Heart left ventricle (tissue), 13 donors: ENCODE results near the gene LDLRAD1.
"Not testable (repeated sequence)": the region's sequence is repeated elsewhere in the genome, so short reads cannot be mapped to it uniquely, and the experiment has no call there.

Experiments
- POLR2A ChIP-seq, 2 donors: fragments of 450-650 bp; IDR thresholded peaks; one replicate each; pipeline ENCODE4 v1.6.1; 2017; ENCODE audit warnings: antibody characterized with exemption in 2 of 2, mild to moderate bottlenecking in 2 of 2, moderate library complexity in 2 of 2
- TF ChIP-seq, protein P1 (sequence below), 12 donors: fragments of 200-600 bp; sonication (generic) in 4 of 12; IDR thresholded peaks; one replicate each; pipeline versions ENCODE4 v1.5.0 to v1.8.0; 2018 to 2022; ENCODE audit warnings: antibody characterized with exemption in 12 of 12, mild to moderate bottlenecking in 5 of 12
- donor health status: ischemic (EF 13 %, LVEDD 7.1; RV severe dilation, severe dysfunction).
- donor health status: DM: no; HTN: yes; CAD: no.
- donor health status: DM: no; HTN: no; CAD: no.
- donor health status: ischemic (EF 25% LVEDD 6.9; RV normal size, moderate dysfunction).
- donor health status: ischemic (EF 25% LVEDD 5.7; RV mildly dilated, moderate dysfunction).
- donor health status: ischemic (EF 35%, LVEDD 5.7; RV mildly dilated, moderate dysfunction).
- donor health status: nonischemic (EF 11% LVEDD 7.7; RV severe dilation, severe dysfunction).
- donor health status: DM: yes; HTN: yes; CAD: no.
- donor health status: PGD.
- donor health status: ischemic (EF 29% LVEDD 5.4; RV normal size, mild dysfunction).
- donor health status: nonischemic (EF 23%, LVEDD 6.1; RV moderate dilation, normal function).

GRCh38 chr1:54024811-54025210, 6.8 kb upstream of the LDLRAD1 start:
- TF ChIP-seq, protein P1, sequence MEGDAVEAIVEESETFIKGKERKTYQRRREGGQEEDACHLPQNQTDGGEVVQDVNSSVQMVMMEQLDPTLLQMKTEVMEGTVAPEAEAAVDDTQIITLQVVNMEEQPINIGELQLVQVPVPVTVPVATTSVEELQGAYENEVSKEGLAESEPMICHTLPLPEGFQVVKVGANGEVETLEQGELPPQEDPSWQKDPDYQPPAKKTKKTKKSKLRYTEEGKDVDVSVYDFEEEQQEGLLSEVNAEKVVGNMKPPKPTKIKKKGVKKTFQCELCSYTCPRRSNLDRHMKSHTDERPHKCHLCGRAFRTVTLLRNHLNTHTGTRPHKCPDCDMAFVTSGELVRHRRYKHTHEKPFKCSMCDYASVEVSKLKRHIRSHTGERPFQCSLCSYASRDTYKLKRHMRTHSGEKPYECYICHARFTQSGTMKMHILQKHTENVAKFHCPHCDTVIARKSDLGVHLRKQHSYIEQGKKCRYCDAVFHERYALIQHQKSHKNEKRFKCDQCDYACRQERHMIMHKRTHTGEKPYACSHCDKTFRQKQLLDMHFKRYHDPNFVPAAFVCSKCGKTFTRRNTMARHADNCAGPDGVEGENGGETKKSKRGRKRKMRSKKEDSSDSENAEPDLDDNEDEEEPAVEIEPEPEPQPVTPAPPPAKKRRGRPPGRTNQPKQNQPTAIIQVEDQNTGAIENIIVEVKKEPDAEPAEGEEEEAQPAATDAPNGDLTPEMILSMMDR (IDR thresholded peaks at IDR 0.05): not testable (repeated sequence)
- TF ChIP-seq POLR2A (IDR thresholded peaks at IDR 0.05): not testable (repeated sequence)
